Mesothelial cell of epicardium (in vitro differentiated cells): Measurements from ENCODE around the gene MED27. TPM values are rescaled to one million over a fixed set of nuclear protein-coding genes. Genes with fewer than 3 reads are reported as not detected.

Experiments used
- DNase-seq, 2 experiments: peaks; one replicate each; pipeline ENCODE4 v3.0.0; 2021; ENCODE audit warnings: low spot score in 2 of 2; ENCODE audit not compliant: unreplicated experiment in 2 of 2
- H3K27ac Mint-ChIP-seq: 2 replicates; pipeline ENCODE4 v1.8.0; 2021; ENCODE audit warnings: mixed read lengths
- H3K27me3 Mint-ChIP-seq: 2 replicates; pipeline ENCODE4 v1.8.0; 2021; ENCODE audit warnings: low read depth, mixed read lengths
- H3K36me3 Mint-ChIP-seq: 2 replicates; pipeline ENCODE4 v1.8.0; 2021; ENCODE audit warnings: mixed read lengths
- H3K4me1 Mint-ChIP-seq: 2 replicates; pipeline ENCODE4 v1.8.0; 2021; ENCODE audit warnings: mixed read lengths
- H3K4me3 Mint-ChIP-seq: 2 replicates; pipeline ENCODE4 v1.8.0; 2021; ENCODE audit warnings: mild to moderate bottlenecking, moderate library complexity, mixed read lengths
- H3K9me3 Mint-ChIP-seq: 2 replicates; pipeline ENCODE4 v1.8.0; 2021; ENCODE audit warnings: mixed read lengths
- total RNA-seq: library from RNA; stranded (reverse); gene quantifications from 3 replicates; pipeline ENCODE4 v1.2.1, GENCODE V29; 2021
- TF ChIP-seq, protein P1 (sequence below): fragments of 200-600 bp; sonication (generic); IDR thresholded peaks from one replicate; pipeline ENCODE4 v1.5.0; 2021; ENCODE audit warnings: antibody characterized with exemption; ENCODE audit not compliant: unreplicated experiment

The MED27 gene
- total RNA-seq, 1 donor from 2014 or later, result 29.0 TPM

DNA sequence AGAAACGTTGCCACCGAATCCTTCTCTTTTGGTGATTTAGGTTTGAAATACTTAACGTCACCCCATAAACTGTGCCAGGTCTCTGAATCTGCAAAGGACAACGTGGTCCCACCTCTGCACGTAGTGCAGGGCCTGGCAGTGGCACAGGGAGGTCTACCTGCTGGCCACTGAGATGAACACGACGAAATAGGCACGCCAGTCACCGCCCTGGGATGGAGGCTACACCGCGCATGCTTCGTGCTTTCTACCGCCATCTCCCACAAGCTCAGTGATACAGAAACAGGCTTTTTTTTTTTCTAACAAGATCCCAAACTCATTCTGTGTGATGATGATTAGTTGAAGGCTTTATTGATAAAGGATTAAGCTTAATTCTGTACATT lies 199.8 kb downstream of the MED27 start:
- no peak overlapping the region for H3K4me3 Mint-ChIP-seq
- no peaks in the 10 kb centered on the region for H3K4me1 Mint-ChIP-seq
- H3K27me3 Mint-ChIP-seq, result no peaks in the 10 kb centered on the region
- no peak overlapping the region for H3K27ac Mint-ChIP-seq
- TF ChIP-seq, protein P1, sequence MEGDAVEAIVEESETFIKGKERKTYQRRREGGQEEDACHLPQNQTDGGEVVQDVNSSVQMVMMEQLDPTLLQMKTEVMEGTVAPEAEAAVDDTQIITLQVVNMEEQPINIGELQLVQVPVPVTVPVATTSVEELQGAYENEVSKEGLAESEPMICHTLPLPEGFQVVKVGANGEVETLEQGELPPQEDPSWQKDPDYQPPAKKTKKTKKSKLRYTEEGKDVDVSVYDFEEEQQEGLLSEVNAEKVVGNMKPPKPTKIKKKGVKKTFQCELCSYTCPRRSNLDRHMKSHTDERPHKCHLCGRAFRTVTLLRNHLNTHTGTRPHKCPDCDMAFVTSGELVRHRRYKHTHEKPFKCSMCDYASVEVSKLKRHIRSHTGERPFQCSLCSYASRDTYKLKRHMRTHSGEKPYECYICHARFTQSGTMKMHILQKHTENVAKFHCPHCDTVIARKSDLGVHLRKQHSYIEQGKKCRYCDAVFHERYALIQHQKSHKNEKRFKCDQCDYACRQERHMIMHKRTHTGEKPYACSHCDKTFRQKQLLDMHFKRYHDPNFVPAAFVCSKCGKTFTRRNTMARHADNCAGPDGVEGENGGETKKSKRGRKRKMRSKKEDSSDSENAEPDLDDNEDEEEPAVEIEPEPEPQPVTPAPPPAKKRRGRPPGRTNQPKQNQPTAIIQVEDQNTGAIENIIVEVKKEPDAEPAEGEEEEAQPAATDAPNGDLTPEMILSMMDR, result no peak
- no peak for DNase-seq
- H3K9me3 Mint-ChIP-seq, result no peaks in the 10 kb centered on the region
- H3K36me3 Mint-ChIP-seq, result no peaks in the 10 kb centered on the region

DNA sequence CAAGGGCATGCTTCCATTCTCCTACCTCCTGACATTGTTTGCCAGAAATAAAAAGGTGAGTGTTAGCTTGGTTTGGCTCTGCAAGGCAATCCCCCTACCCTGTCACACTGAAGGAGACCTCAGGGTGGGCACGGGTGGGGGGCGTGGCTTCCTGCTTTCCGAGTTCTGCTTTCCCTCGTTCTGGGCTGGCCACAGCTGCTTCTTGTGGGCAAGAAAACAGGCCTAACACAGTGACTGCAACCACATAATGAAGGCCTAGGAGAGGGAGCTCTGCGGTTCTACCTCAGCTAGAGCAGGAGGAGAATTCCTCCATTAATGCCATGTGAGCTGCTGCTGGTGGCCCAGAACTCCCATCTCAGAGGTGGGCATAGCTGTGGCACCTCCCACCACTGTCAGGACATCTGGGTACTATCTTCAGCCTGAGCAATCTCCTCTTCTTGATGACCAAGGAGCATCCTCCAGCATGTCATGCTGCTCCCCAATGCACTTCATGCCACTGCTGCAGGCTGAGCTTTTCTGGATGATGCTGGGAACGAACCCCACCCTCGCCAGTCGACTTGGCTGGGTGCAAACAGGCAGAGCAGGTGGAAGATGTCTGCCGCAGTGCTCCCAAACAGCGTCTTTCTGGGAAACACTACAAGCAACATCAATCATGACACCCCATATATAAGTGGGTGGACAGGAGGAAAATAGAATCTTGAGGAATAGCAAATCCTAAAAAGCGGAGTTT lies 200.3 kb downstream of the MED27 start:
- no peaks in the 10 kb centered on the region for H3K36me3 Mint-ChIP-seq
- TF ChIP-seq, protein P1, result no peak
- H3K27ac Mint-ChIP-seq, result no peak overlapping the region
- no peak for DNase-seq
- no peak overlapping the region for H3K4me3 Mint-ChIP-seq
- no peaks in the 10 kb centered on the region for H3K9me3 Mint-ChIP-seq
- no peaks in the 10 kb centered on the region for H3K4me1 Mint-ChIP-seq
- H3K27me3 Mint-ChIP-seq, result no peaks in the 10 kb centered on the region

DNA sequence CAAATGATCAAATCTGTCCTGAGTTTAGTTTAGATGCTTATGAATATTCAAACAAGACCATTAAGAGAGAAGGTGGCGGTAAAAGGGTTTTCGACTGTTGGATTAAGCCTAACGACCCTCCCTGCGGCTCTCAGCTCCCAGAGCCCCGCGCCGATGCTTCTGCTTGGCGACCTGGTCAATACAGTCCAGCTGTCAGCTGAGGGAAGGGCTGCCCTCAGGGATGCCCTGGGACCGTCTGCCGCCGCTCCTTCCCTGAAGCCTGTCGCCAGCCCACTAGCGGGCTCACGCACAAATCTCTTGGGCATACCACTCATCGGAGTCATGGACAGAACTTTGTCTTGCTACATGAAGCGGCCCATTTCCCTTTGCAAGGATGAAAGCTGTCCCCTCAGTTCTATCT lies 203.2 kb downstream of the MED27 start:
- H3K4me3 Mint-ChIP-seq, result no peak overlapping the region

DNA sequence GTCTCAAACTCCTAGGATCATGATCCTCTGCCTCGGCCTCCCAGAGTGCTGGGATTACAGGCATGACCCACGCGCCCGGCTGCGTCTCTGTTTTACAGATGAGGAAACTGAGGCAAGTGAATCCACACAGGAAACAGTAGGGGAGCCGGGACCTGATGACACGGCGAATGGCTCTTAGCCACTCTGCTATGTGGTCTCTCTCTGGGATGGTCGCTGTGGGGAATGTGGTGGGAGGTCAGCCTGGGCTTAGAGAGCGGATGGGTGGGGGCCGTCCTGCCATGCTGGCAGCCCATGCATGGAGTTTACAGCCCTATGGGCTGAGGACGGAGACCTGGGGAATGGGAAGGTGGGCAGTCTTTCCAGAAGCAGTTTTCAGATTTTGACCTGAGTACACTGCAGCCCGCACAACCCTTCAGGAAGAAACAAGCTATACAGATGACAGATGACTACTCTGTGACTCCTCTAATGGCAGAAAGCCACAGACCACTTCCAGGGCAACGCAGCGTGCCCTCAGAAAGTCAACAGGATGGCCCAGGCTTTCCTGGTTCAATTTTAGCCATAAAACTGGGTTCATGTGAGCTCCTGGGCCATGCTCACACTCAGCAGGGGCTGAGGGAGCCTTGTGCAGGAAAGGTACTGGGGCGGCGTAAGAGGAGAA lies 203.7 kb downstream of the MED27 start:
- TF ChIP-seq, protein P1, result no peak
- H3K4me3 Mint-ChIP-seq, result no peak overlapping the region
- no peaks in the 10 kb centered on the region for H3K4me1 Mint-ChIP-seq
- H3K27me3 Mint-ChIP-seq, result no peaks in the 10 kb centered on the region
- no peak overlapping the region for H3K27ac Mint-ChIP-seq
- H3K36me3 Mint-ChIP-seq, result no peaks in the 10 kb centered on the region
- no peak for DNase-seq
- H3K9me3 Mint-ChIP-seq, result no peaks in the 10 kb centered on the region

More for the DNA sequence above, 203.2 kb downstream of the MED27 start:
- TF ChIP-seq, protein P1, result no peak
- H3K9me3 Mint-ChIP-seq, result no peaks in the 10 kb centered on the region
- H3K4me1 Mint-ChIP-seq, result no peaks in the 10 kb centered on the region
- H3K36me3 Mint-ChIP-seq, result no peaks in the 10 kb centered on the region
- DNase-seq, result no peak
- no peaks in the 10 kb centered on the region for H3K27me3 Mint-ChIP-seq
- H3K27ac Mint-ChIP-seq, result no peak overlapping the region

DNA sequence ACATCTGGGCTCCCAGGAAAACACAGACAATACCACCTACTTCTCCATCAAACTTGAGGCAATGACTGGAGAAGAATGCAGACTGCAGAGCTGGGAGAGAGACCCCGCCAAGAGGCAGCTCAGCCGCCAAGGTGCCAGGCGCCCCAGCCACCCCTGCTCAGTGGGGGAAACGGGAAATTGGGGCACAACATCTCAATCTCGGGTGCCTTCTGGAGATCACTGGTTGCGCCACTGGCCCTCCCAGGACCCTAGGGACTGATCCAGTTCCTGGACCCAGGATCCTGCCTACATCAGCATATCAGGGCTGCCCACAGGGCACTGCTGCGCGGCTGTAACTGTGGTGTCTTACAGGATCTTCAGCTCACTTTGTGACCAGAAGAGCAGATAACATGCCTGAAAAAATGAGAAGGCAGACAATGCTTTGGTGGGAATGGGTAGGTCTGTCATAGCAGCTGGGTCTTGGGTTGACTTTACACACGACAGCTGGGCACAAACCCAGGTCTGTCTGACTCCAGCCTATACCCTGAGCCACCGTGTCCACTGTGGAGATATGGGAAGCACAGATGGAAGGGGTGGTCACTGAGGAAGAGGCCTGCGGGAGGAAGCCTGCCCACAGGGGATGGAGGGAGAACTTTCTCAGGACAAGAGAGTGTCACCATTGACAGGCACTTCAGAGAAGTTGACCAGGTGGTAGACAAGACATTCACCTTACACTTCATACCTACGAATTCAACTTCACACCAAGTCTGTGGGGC lies 204.6 kb downstream of the MED27 start:
- Mint-ChIP-seq H3K9me3 (no peaks in the 10 kb centered on the region), H3K4me1 (peaks cover 2% of the 10 kb centered on the region), H3K27ac (no peak overlapping the region), H3K27me3 (no peaks in the 10 kb centered on the region), H3K36me3 (no peaks in the 10 kb centered on the region), H3K4me3 (no peak overlapping the region)
- DNase-seq, result no peak
- TF ChIP-seq, protein P1, result no peak
